SKM-1 (cell line): ENCODE results near the gene CFL1.

Source experiments
- DNase-seq: peaks from one replicate; lab custom pipeline; 2025; ENCODE audit not compliant: unreplicated experiment; lab: John Stamatoyannopoulos, UW

CFL1 gene

DNA sequence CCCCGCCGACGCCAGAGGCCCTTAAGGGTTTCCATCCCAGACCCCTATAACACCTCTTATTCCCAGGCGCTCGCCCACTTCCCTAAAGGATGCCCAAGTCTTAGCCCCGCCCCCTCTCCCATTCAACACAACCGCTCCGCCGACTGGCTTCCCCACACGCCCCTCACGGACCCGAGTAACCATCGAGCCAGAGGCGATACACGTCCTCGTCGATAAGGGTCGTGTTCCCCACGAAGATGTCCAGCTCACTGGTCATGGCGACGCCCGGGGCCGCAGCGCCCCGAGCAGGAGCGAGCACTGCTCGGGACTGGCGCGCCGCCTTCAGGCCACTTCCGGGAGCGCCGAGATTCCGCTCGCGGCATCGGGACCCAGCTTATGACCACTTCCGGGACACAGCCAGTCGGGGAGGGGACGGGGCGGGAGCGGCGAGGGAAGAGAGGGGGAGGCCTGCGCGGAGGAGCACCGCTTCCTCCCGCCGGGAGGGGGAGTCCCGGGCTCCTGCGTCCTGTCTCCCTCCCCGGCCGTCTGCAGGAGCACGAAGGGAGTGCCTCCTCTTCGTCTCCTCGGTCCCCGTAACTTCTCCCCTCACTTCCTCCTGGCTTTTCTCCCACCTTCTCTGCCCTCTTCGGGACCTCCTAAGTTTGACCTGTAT is 30.3 kb upstream of the CFL1 start, which contains the start of gene FIBP:
FIBP (minus strand) TSS at position 309 of the 652 bp plus-strand sequence; CDS start at position 256, 53 bp downstream.
- DNase-seq, result peak; percentile 95

GRCh38 chr11:65887723-65888162 is 29.8 kb upstream of the CFL1 start:
- no peak for DNase-seq

DNA sequence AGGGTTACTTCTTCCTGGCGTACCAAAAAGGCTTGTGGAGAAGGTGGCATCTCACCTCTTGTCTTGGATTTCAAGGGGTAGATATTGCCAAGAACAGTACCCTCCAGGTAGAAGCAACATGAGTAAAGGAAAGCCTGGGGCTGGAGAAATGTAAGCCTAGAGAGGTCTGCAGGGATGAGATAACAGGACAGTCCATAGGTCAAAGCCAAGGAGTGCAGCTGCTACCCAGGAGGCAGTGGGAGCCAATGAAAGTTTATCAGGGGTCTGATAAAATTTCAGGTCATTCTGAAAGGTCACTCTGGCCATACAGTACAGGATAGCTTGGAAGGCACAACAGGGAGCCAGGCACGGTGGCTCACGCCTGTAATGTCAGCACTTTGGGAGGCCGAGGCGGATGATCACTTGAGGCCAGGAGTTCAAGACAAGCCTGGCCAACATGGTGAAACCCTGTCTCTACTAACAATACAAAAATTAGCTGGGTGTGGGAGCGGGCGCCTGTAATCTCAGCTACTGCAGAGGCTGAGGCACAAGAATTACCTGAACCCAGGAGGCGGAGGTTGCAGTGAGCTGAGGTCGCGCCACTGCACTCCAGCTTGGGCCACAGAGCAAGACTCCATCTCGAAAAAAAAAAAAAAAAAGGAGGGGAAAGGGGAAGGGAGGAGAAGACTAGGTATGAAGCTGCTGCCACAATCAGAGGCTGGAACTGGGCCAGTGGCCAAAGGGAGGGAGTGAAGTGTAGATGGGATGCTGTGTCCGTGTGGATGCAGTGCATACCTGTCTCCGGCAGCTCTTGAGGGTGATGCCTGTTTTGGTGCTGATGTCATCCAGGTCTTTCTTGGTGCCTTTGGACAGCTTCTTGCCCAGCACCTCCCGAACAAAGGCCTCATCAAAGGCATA is 29.1 kb upstream of the CFL1 start:
- no peak for DNase-seq

DNA sequence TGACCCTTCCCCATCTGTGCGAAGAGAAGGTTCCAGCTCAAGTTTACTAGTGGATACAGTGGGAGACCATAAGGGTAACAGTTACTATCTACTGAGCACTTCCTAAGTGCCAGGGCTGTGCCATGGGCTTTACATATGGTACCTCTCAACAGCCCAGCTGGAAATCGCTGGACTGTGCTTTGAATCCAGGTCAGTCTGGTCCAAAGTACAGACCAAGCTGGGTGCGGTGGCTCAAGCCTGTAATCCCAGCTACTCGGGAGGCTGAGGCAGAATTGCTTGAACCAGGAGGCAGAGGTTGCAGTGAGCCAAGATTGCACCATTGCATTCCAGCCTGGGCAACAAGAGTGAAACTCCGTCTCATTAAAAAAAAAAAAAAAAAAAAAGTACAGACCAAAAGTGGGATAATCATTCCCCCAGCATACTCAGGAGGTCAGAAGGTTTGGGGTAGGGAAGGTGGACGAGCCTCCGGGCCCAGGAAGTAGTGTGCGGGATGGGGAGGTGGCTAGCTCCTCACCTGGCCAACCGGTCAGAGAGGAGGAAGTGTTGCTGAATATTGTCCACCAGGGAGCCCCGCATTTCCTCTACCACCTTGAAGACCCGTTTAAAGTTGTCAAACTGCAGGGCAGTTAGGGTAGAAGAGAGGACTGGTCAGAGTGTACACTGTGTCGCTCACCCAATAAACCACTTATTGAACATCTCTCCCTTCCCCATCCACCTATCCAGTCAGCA is 28.0 kb upstream of the CFL1 start:
- DNase-seq, result no peak

DNA sequence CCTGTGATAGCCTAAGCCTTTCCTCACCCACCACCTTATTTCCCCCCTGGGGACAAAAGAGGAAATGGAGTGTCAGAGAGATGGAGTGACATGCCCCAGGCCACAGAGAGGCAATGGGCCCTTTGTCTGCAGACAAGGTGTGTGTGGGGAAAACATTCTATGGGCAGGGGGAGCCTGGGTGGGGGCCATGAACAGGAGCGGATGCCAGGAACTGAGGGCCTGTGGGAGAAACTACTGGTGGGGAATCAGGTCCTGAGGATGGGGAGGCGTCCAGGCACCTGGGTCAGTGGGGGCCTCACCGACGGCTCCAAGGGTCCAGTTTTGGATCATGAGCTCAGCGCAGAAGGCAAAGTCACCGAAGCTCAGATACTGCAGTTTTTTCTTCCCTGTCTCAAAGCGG is 27.3 kb upstream of the CFL1 start:
- no peak for DNase-seq

GRCh38 chr11:65884716-65885092 is 26.7 kb upstream of the CFL1 start:
- peak; percentile 41 for DNase-seq

DNA sequence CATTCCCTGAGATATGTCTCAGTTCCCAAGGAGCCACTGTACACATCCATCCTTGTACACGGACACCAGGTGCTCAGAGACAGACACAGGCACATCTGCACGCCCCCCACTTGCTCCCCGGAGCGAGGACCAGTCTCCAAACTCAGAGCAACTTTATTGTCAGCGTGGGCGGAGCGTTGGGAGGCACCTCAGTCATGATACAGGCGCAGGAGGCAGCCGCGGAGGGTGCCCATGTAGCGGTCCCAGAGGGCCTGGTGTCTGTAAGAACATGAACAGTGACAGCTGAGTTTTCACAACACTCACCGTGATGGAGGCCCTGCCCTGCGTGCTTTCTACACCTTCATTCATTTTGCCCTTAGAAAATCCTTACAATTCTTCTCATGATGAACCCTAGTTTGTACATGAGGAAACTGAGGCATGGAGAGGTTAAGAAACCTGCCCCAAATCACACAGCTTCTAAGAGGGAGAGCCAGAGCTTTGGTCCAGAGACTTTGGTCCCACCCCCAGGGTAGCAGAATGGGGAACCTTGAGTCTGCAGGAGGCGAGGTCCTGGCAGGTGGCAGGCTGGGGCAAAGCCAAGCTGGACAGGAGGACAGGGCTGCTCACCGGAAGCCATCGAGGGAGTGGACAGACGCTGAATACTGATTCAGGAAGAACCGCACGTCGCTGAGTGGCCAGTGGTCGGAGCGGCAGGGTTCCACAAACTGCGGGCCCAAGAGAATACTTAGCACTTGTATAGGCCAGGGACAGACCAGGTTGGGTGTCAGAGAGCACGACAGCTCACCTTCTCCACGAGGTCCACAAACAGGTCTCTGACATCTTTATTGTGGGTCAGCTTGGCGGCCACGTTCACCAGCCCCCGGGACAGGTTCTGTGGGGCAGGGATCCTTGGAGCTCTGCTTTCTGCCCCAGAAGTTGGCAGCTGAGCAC is 26.1 kb upstream of the CFL1 start:
- DNase-seq, result no peak

DNA sequence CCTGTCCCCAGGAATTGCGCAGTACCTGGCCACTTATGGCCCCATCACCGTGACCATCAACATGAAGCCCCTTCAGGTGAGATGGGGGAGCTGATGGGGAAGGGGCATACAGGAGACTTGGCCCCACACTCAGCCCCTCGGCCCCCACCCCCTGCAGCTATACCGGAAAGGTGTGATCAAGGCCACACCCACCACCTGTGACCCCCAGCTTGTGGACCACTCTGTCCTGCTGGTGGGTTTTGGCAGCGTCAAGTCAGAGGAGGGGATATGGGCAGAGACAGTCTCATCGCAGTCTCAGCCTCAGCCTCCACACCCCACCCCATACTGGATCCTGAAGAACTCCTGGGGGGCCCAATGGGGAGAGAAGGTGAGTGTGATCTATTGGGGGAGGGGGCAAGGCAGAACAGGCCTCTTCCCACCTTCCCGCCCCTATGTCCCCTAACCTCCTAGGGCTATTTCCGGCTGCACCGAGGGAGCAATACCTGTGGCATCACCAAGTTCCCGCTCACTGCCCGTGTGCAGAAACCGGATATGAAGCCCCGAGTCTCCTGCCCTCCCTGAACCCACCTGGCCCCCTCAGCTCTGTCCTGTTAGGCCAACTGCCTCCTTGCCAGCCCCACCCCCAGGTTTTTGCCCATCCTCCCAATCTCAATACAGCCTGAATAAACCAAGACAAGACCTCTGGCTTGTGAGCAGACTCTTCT is 25.2 kb upstream of the CFL1 start:
- no peak for DNase-seq

GRCh38 chr11:65882120-65883057 is 24.4 kb upstream of the CFL1 start:
- no peak for DNase-seq

DNA sequence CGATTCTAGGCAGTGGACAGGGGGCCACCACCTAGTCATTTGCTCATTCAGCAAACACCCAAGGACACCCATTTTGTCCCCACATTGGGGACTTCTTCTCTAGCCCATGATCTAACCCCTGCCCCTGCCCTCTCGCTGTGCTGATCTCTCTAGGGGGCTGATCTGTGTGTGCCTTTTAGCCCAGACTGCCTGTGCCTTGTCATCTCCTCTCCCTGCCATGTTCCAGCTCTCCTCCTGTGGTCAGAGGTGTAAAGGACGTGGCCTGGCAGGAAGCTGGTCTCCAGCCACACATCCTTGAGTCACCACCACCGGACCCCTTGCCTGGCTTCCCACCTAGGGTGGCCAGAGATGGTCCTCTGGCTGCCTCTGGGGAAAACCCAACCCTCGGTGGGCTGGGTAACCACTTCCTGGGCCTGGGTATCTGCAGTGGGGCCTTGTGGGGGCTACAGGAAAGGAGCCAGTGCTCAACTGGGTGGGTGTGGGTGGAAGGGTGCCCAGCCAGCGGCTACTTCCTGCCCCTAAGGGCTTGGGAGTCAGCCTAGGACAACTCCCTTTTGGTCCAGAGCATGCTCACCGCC is 23.0 kb upstream of the CFL1 start:
- DNase-seq, result no peak

DNA sequence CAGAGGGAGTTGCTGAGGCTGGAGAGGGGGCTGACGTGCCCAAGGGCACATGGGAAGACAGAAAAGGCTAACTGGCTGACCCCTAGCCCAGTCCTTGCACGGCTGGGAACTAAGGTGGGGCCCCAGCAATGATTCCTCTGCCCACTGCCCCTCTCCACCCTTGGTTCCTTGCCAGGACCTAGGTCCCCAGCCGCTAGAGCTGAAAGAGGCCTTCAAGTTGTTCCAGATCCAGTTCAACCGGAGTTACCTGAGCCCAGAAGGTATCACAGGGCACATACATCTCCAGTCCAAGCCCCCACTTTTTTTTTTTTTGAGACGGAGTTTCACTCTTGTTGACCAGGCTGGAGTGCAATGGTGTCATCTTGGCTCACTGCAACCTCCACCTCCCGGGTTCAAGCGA is 22.0 kb upstream of the CFL1 start:
- no peak for DNase-seq

DNA sequence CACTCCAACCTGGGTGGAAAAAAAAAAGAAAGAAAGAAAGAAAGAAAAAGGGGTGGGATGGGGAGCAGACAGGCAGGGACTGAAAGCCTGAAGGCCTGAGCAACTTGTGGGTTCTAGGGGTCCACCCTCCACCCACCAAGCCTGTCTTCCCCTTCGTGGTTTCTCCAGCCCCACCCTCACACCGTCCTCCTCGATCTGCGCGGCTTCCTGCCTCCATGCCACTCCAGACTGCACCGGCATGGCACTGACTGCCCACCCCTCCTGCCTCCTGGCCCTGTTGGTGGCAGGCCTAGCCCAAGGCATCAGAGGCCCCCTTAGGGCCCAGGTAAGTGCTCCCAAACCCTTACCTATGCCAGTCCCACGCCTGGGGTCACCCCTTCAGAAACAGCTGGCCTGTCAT is 21.6 kb upstream of the CFL1 start, which contains the start of gene CTSW:
CTSW (plus strand) TSS at position 221 of the 400 bp plus-strand sequence; CDS start at position 239, 18 bp downstream.
- DNase-seq, result no peak

DNA sequence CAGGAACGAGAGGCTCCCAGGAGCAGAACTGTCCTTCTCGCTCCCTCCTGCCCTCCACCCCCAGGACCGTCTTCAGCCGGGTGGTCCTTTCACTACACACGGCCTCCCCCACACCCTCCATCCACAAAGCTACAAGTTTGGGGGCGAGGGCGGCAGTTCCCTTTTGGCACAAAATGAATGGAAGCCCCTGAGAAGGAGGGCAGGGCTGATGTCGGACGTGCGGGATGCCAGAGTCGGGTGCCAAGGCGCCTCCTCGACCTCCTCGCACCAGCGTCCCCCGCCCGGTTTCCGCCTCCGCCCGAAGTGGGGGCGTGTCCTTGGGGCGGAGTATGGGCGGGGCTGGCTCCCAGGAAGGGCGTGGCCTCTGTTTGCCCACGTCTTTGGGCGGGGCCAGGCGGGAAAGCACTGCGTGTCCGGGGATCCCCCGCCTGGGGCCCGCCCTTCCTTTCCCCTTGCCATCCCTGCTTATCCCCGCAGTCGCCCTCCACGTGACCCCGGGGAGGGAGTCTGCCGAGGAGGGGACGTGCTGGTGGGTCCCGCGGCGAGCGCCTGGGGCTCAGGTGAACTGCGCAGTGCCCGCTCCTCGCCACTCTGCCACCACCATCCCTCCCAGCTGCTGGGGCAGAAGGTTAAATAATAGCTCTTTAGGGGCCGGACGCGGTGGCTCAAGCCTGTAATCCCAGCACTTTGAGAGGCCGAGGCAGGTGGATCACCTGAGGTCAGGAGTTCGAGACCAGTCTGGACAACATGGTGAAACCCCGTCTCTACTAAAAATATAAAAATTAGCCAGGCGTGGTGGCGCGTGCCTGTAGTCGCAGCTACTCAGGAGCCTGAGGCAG is 15.6 kb upstream of the CFL1 start:
- peak; percentile 81 for DNase-seq

- DNase-seq, result no peak
These were observed 14.8 kb upstream of the CFL1 start, which contains the start of gene EFEMP2 for GRCh38 chr11:65872586-65873317. EFEMP2 (minus strand) TSS chr11:65872800; CDS start chr11:65872354, 446 bp downstream.

DNA sequence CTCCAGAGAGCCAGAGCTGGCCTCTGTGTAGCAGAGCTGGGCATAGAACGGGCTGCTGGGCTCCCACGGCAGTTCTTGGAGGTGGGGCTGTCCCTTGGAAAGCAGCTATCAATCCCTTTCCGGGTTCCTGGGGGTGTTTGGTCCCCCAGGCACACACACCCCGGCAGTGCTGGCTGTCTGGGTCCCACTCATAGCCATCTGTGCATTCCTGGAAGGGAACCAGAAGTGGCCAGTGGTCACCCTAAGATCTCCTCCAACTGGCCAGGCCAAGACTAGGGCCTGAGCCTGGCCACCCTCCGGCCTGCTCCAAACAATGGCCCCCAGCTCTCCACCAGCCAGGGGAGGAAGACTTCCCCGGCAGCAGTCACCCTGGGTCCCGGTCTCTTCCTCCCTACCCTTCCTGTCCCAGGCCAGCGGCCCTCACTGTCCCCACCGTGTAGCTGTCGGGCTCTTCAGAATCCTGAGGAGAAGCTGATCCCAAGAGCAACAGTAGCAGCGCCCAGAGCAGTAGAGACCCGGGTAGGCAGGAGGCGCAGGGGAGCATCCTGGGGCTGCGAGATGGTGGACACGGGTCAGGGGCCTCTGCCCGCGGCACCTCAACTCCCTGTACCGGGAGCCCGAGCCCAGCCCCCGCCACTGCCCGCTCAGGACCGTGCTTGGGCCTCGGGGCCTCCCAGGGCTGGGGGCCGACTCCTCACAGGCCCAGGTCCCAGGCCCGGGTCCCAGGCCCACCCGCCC is 14.0 kb upstream of the CFL1 start:
- no peak for DNase-seq
